ENCODE measurements around the gene HOXB13. TPM values are rescaled to one million over a fixed set of nuclear protein-coding genes. Genes with fewer than 3 reads are reported as not detected.

HOXB13 gene
- total and polyA plus RNA-seq, 10 donors: 0.02 TPM; not detected in 9

DNA sequence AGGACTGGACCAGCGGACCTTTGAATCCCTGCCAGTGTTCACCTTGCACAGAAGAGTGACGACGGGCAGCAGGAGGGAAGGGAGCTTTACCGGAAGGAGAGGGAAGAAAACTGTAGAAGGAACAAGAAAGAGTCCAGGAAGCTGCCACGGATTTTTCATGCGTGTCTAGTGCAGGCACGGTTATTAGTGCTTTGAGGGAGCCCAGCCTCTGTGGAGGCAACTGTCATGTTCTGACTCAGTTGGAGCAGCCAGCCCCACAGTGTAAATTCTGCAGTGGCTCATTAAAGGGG, 6.5 kb upstream of the HOXB13 start:
- WGBS, 5 donors: 1 to 7% (median 5%) methylated on average over 7 of the region's 7 CpGs
- H3K36me3 ChIP-seq: no peaks in the 10 kb centered on the region
- no peaks in the 10 kb centered on the region for H3K9me3 ChIP-seq
- H3K27me3 ChIP-seq (replicated peaks in 1 of 7): peaks cover 12 to 100% (median 97%) of the 10 kb centered on the region in 7 donors
- H3K4me3 ChIP-seq: no peak overlapping the region
- no peak overlapping the region for H3K27ac ChIP-seq
- peaks cover 0 to 30% (median 13%) of the 10 kb centered on the region in 6 donors for H3K4me1 ChIP-seq
- DNase-seq: no peak
- intact Hi-C loops (cut with DNase I; ENCODE audit: low total_unique reads): no loop called here
- TF ChIP-seq CTCF (IDR thresholded peaks at IDR 0.05 in 8 of 11, conservative IDR thresholded peaks at IDR 0.05 in 3 of 11) (no peak), POLR2A (IDR thresholded peaks at IDR 0.05) (no peak), POLR2AphosphoS5 (IDR thresholded peaks at IDR 0.05) (no peak)

DNA sequence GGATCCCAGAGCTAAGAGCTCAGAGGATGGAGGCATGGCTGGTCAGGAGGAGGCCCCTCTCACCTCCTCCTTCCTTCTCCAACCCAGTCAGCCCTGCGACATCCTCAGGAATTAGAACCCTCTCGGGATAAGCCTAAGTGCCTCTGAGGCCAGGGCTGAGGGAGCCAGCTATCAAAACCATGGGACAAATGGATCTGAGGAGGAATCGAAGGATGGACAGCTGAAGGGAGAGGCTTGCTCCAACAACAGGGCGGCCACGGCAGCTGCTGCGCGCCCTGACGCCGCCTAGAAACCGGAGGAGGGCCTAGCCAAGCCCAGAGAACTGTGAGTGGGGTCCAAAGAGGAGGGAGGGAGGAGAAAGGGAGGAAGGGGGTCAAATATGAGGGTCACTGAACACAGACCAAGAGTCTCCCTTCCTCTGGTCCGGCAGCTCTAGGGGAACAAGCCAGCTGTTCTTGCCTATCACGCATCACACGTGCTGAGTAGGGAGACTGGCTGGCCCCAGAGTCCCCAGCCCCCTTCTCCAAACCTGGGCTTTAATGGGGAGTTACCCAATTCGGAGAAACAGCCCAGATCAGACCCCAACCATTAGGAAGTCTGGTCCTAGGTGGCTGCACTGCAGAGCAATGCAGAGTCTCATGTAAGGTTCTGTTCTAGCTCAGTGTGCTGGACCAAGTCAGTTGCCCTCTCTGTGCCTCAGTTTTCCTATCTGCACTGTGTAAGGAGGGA, 5.9 kb upstream of the HOXB13 start:
- H3K9me3 ChIP-seq: no peaks in the 10 kb centered on the region
- WGBS, 5 donors: 11 to 13% (median 12%) methylated on average over 14 of the region's 14 CpGs
- H3K27me3 ChIP-seq (replicated peaks in 1 of 7): peaks cover 9 to 100% (median 97%) of the 10 kb centered on the region in 7 donors
- H3K4me3 ChIP-seq: no peak overlapping the region
- H3K4me1 ChIP-seq: peaks cover 0 to 29% (median 13%) of the 10 kb centered on the region in 6 donors
- intact Hi-C loops (cut with DNase I; ENCODE audit: low total_unique reads): no loop called here
- H3K36me3 ChIP-seq: no peaks in the 10 kb centered on the region
- H3K27ac ChIP-seq: no peak overlapping the region
- no peak for TF ChIP-seq POLR2A (IDR thresholded peaks at IDR 0.05)
- TF ChIP-seq POLR2AphosphoS5 (IDR thresholded peaks at IDR 0.05): no peak
- TF ChIP-seq CTCF (IDR thresholded peaks at IDR 0.05 in 8 of 11, conservative IDR thresholded peaks at IDR 0.05 in 3 of 11): no peak
- no peak for DNase-seq

GRCh38 chr17:48733632-48734328, 5.2 kb upstream of the HOXB13 start:
- DNase-seq: no peak
- no peaks in the 10 kb centered on the region for H3K36me3 ChIP-seq
- intact Hi-C loops (cut with DNase I; ENCODE audit: low total_unique reads): no loop called here
- TF ChIP-seq CTCF (IDR thresholded peaks at IDR 0.05 in 8 of 11, conservative IDR thresholded peaks at IDR 0.05 in 3 of 11): no peak
- TF ChIP-seq POLR2AphosphoS5 (IDR thresholded peaks at IDR 0.05): no peak
- TF ChIP-seq POLR2A (IDR thresholded peaks at IDR 0.05): no peak
- WGBS, 5 donors: 13 to 18% (median 13%) methylated on average over 22 of the region's 22 CpGs
- H3K27me3 ChIP-seq (replicated peaks in 1 of 7): peaks cover 7 to 100% (median 97%) of the 10 kb centered on the region in 7 donors
- no peaks in the 10 kb centered on the region for H3K9me3 ChIP-seq
- H3K4me3 ChIP-seq: no peak overlapping the region
- peaks cover 0 to 29% (median 16%) of the 10 kb centered on the region in 6 donors for H3K4me1 ChIP-seq
- H3K27ac ChIP-seq: no peak overlapping the region
